IPS-18c (cell line): ENCODE results near the gene UBE3C.
A peak's percentile ranks its signal among the peaks of the same experiment; 100 is the strongest.
"Not testable (repeated sequence)": the region's sequence is repeated elsewhere in the genome, so short reads cannot be mapped to it uniquely, and the experiment has no call there.

Experiments
- H3K4me3 ChIP-seq: 2 replicates; pipeline ENCODE4 v1.7.0; 2013; ENCODE audit warnings: low read depth, mild to moderate bottlenecking, low read length, moderate library complexity; ENCODE audit not compliant: insufficient read depth
- H3K9me3 ChIP-seq: one replicate; pipeline ENCODE4 v1.6.1; 2013; ENCODE audit warnings: mild to moderate bottlenecking, low read length, moderate library complexity; ENCODE audit not compliant: control insufficient read depth, insufficient read depth

UBE3C gene

GRCh38 chr7:157125376-157126223, 13.1 kb upstream of the UBE3C start:
- H3K4me3 ChIP-seq: no peak overlapping the region
- peaks cover 2% of the 10 kb centered on the region for H3K9me3 ChIP-seq

- H3K4me3 ChIP-seq: no peak overlapping the region
- H3K9me3 ChIP-seq: peaks cover 2% of the 10 kb centered on the region
Measured at GRCh38 chr7:157126921-157127320, 11.8 kb upstream of the UBE3C start.

GRCh38 chr7:157129200-157129599, 9.5 kb upstream of the UBE3C start:
- H3K4me3 ChIP-seq: no peak overlapping the region

GRCh38 chr7:157129907-157130460, 8.7 kb upstream of the UBE3C start:
- Histone ChIP-seq H3K9me3 (peaks cover 2% of the 10 kb centered on the region), H3K4me3 (no peak overlapping the region)

More at GRCh38 chr7:157129200-157129599, 9.5 kb upstream of the UBE3C start:
- H3K9me3 ChIP-seq: peaks cover 2% of the 10 kb centered on the region

- H3K9me3 ChIP-seq, H3K4me3 ChIP-seq: not testable (repeated sequence)
Measured at GRCh38 chr7:157130849-157131248, 7.9 kb upstream of the UBE3C start.

GRCh38 chr7:157132796-157133195, 5.9 kb upstream of the UBE3C start:
- Histone ChIP-seq H3K9me3 (no peaks in the 10 kb centered on the region), H3K4me3 (no peak overlapping the region)

GRCh38 chr7:157133304-157133703, 5.4 kb upstream of the UBE3C start:
- Histone ChIP-seq H3K9me3 (no peaks in the 10 kb centered on the region), H3K4me3 (no peak overlapping the region)

GRCh38 chr7:157136372-157136771, 2.4 kb upstream of the UBE3C start:
- H3K4me3 ChIP-seq: no peak overlapping the region
- H3K9me3 ChIP-seq: no peaks in the 10 kb centered on the region

GRCh38 chr7:157138101-157138423, 664 bp upstream of the UBE3C start:
- Histone ChIP-seq H3K4me3 (peak overlapping the region; percentile 51; the same call in 1 of the 2 replicates), H3K9me3 (no peaks in the 10 kb centered on the region)

GRCh38 chr7:157139111-157139809, 534 bp downstream of the UBE3C start:
- Histone ChIP-seq H3K9me3 (no peaks in the 10 kb centered on the region), H3K4me3 (peak overlapping the region; percentile 88)

GRCh38 chr7:157139810-157140510, 1.2 kb downstream of the UBE3C start:
- Histone ChIP-seq H3K9me3 (no peaks in the 10 kb centered on the region), H3K4me3 (peak overlapping the region; percentile 88)

- Histone ChIP-seq H3K9me3 (no peaks in the 10 kb centered on the region), H3K4me3 (peak overlapping the region; percentile 88)
Measured at GRCh38 chr7:157140511-157140905, 1.8 kb downstream of the UBE3C start.

GRCh38 chr7:157141525-157142060, 2.9 kb downstream of the UBE3C start:
- H3K4me3 ChIP-seq: no peak overlapping the region
- no peaks in the 10 kb centered on the region for H3K9me3 ChIP-seq

- Histone ChIP-seq H3K4me3 (no peak overlapping the region), H3K9me3 (no peaks in the 10 kb centered on the region)
Measured at GRCh38 chr7:157143788-157144187, 5.1 kb downstream of the UBE3C start.

- no peak overlapping the region for H3K4me3 ChIP-seq
Measured at GRCh38 chr7:157149317-157149716, 10.6 kb downstream of the UBE3C start.

GRCh38 chr7:157150882-157151281, 12.2 kb downstream of the UBE3C start:
- H3K9me3 ChIP-seq: no peaks in the 10 kb centered on the region
- no peak overlapping the region for H3K4me3 ChIP-seq

More at GRCh38 chr7:157149317-157149716, 10.6 kb downstream of the UBE3C start:
- no peaks in the 10 kb centered on the region for H3K9me3 ChIP-seq

- Histone ChIP-seq H3K9me3 (no peaks in the 10 kb centered on the region), H3K4me3 (no peak overlapping the region)
Measured at GRCh38 chr7:157151626-157152339, 13.1 kb downstream of the UBE3C start.
